OCI-LY7 (cell line): ENCODE data around the gene TGM6.

Experiments used
- EZH2phosphoT487 ChIP-seq: fragments of 200-600 bp; sonication (generic); IDR thresholded peaks from 2 replicates; pipeline ENCODE4 v1.6.1; 2018; ENCODE audit warnings: low read depth, borderline replicate concordance, mild to moderate bottlenecking, mixed run types, antibody characterized with exemption, low read length, moderate library complexity, mixed read lengths
- TF ChIP-seq, protein P1 (sequence below): fragments of 200-600 bp; sonication (generic); conservative IDR thresholded peaks from 2 replicates; pipeline ENCODE4 v1.5.1; 2014; ENCODE audit warnings: mild to moderate bottlenecking, antibody characterized with exemption, low read length, moderate library complexity, mixed read lengths

DNA sequence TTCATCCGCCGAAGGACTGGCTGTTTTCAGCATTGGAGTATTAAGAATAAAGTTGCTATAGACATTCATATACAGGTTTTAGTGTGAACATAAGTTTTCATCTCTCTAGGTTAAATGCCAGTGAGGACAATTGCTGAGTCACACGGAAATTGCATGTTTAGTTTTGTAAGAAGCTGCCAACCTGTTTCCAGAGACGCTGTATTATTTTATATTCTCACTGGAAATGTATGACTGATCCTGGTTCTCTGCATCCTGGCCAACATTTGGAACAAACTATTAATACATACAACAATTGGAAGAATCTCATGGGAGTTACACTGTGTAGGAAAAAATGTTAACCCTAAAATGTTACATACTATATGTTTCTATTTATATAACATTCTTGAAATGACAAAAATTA, 16.7 kb upstream of the TGM6 start:
- TF ChIP-seq EZH2phosphoT487 = no peak
- TF ChIP-seq, protein P1, sequence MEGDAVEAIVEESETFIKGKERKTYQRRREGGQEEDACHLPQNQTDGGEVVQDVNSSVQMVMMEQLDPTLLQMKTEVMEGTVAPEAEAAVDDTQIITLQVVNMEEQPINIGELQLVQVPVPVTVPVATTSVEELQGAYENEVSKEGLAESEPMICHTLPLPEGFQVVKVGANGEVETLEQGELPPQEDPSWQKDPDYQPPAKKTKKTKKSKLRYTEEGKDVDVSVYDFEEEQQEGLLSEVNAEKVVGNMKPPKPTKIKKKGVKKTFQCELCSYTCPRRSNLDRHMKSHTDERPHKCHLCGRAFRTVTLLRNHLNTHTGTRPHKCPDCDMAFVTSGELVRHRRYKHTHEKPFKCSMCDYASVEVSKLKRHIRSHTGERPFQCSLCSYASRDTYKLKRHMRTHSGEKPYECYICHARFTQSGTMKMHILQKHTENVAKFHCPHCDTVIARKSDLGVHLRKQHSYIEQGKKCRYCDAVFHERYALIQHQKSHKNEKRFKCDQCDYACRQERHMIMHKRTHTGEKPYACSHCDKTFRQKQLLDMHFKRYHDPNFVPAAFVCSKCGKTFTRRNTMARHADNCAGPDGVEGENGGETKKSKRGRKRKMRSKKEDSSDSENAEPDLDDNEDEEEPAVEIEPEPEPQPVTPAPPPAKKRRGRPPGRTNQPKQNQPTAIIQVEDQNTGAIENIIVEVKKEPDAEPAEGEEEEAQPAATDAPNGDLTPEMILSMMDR = no peak
